ENCODE data around the gene SDHA. TPM values are rescaled to one million over a fixed set of nuclear protein-coding genes. Genes with fewer than 3 reads are reported as not detected.

SDHA gene
- total and polyA plus RNA-seq, 10 of the 15 experiments (the other 5 are each of a cell fraction or from before 2014, with no cell fraction given) = 63.3 to 205 (median 104) TPM

- DNase-seq (ENCODE audit: low read depth, low spot score) (no peak), FAIRE-seq (no peak), ATAC-seq (no peak)
- Histone ChIP-seq H3K9me3 (replicated peaks; ENCODE audit: control insufficient read depth, insufficient read depth, low read length) (no peaks in the 10 kb centered on the region), H4K20me1 (ENCODE audit: control insufficient read depth, insufficient read depth) (no peaks in the 10 kb centered on the region; the same call in 1 of the 2 replicates), H3K36me3 (ENCODE audit: control insufficient read depth in 2 of 2, insufficient read depth in 2 of 2, low read length in 1 of 2) (peaks cover 6 to 8% of the 10 kb centered on the region in 2 experiments; a peak in 3 of 4 replicates), H3K27me3 (replicated peaks in 1 of 2; ENCODE audit: control insufficient read depth in 2 of 2, insufficient read depth in 2 of 2, low read length in 1 of 2) (no peaks in the 10 kb centered on the region), H3K4me1 (ENCODE audit: control insufficient read depth, insufficient read depth, low read length) (no peaks in the 10 kb centered on the region), H3K79me2 (ENCODE audit: control insufficient read depth, insufficient read depth, low read length) (no peaks in the 10 kb centered on the region), H3K9ac (ENCODE audit: control insufficient read depth, insufficient read depth, low read length) (no peak overlapping the region), H2AFZ (ENCODE audit: control insufficient read depth, low read depth, low read length) (no peak overlapping the region), H3K4me2 (ENCODE audit: control insufficient read depth, insufficient read depth) (no peak overlapping the region), H3K4me3 (no peak overlapping the region), H3K27ac (ENCODE audit: control insufficient read depth, insufficient read depth) (no peak overlapping the region)
- CTCF ChIA-PET = no interaction called here
- in situ Hi-C loops (cut with MboI) = no loop called here
- BruUV-seq (replicated peaks) = no TSS peak
- WGBS (ENCODE audit: insufficient coverage, insufficient replicate concordance, low lambda C conversion rate, missing lambda C conversion rate) = 96% methylated on average over 21 of the region's 26 CpGs
- SMC1A ChIA-PET (ENCODE audit: uncharacterized antibody, unreplicated experiment) = no interaction called here
- POLR2A ChIA-PET = no interaction called here
- intact Hi-C loops (cut with micrococcal nuclease; ENCODE audit: unreplicated experiment) = no loop called here
- RAD21 ChIA-PET (ENCODE audit: unreplicated experiment) = no interaction called here
- no peak for TF ChIP-seq RELA (IDR thresholded peaks at IDR 0.05; ENCODE audit: borderline replicate concordance, partially characterized antibody)
- TF ChIP-seq NRF1 (conservative IDR thresholded peaks at IDR 0.05; ENCODE audit: low read depth, low read length) = no peak
- TF ChIP-seq SUPT20H (IDR thresholded peaks at IDR 0.05; ENCODE audit: borderline replicate concordance, control insufficient read depth, low read depth, low read length) = no peak
- no peak for TF ChIP-seq MTA2 (IDR thresholded peaks at IDR 0.05; ENCODE audit: low read depth)
- TF ChIP-seq BRCA1 (IDR thresholded peaks at IDR 0.05; ENCODE audit: low read depth, low read length) = no peak
- no peak for TF ChIP-seq ZBTB33 (IDR thresholded peaks at IDR 0.05)
- TF ChIP-seq EZH2 (IDR thresholded peaks at IDR 0.05; ENCODE audit: borderline replicate concordance, control insufficient read depth, low read depth, low read length) = no peak
- no peak for TF ChIP-seq TBL1XR1 (IDR thresholded peaks at IDR 0.05; ENCODE audit: low read depth, low read length)
- no peak for TF ChIP-seq TARDBP (IDR thresholded peaks at IDR 0.05; ENCODE audit: borderline replicate concordance)
- TF ChIP-seq BACH1 (IDR thresholded peaks at IDR 0.05; ENCODE audit: borderline replicate concordance) = no peak
- TF ChIP-seq ATF2 (IDR thresholded peaks at IDR 0.05; ENCODE audit: low read length) = no peak
- TF ChIP-seq, protein P1, sequence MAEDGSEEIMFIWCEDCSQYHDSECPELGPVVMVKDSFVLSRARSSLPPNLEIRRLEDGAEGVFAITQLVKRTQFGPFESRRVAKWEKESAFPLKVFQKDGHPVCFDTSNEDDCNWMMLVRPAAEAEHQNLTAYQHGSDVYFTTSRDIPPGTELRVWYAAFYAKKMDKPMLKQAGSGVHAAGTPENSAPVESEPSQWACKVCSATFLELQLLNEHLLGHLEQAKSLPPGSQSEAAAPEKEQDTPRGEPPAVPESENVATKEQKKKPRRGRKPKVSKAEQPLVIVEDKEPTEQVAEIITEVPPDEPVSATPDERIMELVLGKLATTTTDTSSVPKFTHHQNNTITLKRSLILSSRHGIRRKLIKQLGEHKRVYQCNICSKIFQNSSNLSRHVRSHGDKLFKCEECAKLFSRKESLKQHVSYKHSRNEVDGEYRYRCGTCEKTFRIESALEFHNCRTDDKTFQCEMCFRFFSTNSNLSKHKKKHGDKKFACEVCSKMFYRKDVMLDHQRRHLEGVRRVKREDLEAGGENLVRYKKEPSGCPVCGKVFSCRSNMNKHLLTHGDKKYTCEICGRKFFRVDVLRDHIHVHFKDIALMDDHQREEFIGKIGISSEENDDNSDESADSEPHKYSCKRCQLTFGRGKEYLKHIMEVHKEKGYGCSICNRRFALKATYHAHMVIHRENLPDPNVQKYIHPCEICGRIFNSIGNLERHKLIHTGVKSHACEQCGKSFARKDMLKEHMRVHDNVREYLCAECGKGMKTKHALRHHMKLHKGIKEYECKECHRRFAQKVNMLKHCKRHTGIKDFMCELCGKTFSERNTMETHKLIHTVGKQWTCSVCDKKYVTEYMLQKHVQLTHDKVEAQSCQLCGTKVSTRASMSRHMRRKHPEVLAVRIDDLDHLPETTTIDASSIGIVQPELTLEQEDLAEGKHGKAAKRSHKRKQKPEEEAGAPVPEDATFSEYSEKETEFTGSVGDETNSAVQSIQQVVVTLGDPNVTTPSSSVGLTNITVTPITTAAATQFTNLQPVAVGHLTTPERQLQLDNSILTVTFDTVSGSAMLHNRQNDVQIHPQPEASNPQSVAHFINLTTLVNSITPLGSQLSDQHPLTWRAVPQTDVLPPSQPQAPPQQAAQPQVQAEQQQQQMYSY (CRISPR knock-in tag; IDR thresholded peaks at IDR 0.05) = no peak
- TF ChIP-seq FOXK2 (IDR thresholded peaks at IDR 0.05) = no peak
- no peak for TF ChIP-seq RBBP5 (conservative IDR thresholded peaks at IDR 0.05)
- no peak for TF ChIP-seq RELB (IDR thresholded peaks at IDR 0.05; ENCODE audit: low read depth)
- TF ChIP-seq ASH2L (IDR thresholded peaks at IDR 0.05; ENCODE audit: borderline replicate concordance, low read depth) = no peak
These were observed 14.7 kb upstream of the SDHA start for GRCh38 chr5:203246-203930.

All from GM12878 (cell line).